Stimulated activated CD8-positive, alpha-beta memory T cell treated with anti-CD3 and anti-CD28 coated beads, Interleukin-15, amount 100 ng/mL, for 1 hour (primary cell): ENCODE measurements around the gene EXD3.
"Not testable (repeated sequence)": the region's sequence is repeated elsewhere in the genome, so short reads cannot be mapped to it uniquely, and the experiment has no call there.

Experiments
- DNase-seq: peaks from one replicate; pipeline ENCODE4 v3.0.0-alpha.2; 2020; ENCODE audit warnings: low read depth

The EXD3 gene

GRCh38 chr9:137411260-137411644, 11.7 kb downstream of the EXD3 start:
- DNase-seq = no peak

GRCh38 chr9:137410891-137411249, 12.1 kb downstream of the EXD3 start:
- no peak for DNase-seq

GRCh38 chr9:137410236-137410890, 12.6 kb downstream of the EXD3 start:
- DNase-seq = not testable (repeated sequence)

GRCh38 chr9:137409515-137409914, 13.4 kb downstream of the EXD3 start:
- no peak for DNase-seq

- DNase-seq = no peak
Observed at GRCh38 chr9:137408651-137409405, 14.1 kb downstream of the EXD3 start.

GRCh38 chr9:137407590-137408300, 15.2 kb downstream of the EXD3 start:
- DNase-seq = no peak

- DNase-seq = no peak
Observed at GRCh38 chr9:137406876-137407589, 15.9 kb downstream of the EXD3 start.

GRCh38 chr9:137406085-137406760, 16.7 kb downstream of the EXD3 start:
- DNase-seq = no peak

GRCh38 chr9:137405677-137406081, 17.3 kb downstream of the EXD3 start:
- DNase-seq = no peak

GRCh38 chr9:137404961-137405567, 17.9 kb downstream of the EXD3 start:
- DNase-seq = no peak

- DNase-seq = no peak
Observed at GRCh38 chr9:137403269-137403668, 19.7 kb downstream of the EXD3 start.

- no peak for DNase-seq
Observed at GRCh38 chr9:137402746-137403145, 20.2 kb downstream of the EXD3 start.

GRCh38 chr9:137398561-137399468, 24.1 kb downstream of the EXD3 start:
- no peak for DNase-seq

- DNase-seq = no peak
Observed at GRCh38 chr9:137397675-137398423, 25.1 kb downstream of the EXD3 start.

GRCh38 chr9:137396634-137397367, 26.2 kb downstream of the EXD3 start:
- no peak for DNase-seq

GRCh38 chr9:137396227-137396626, 26.7 kb downstream of the EXD3 start:
- DNase-seq = no peak

- DNase-seq = no peak
Observed at GRCh38 chr9:137395666-137396010, 27.3 kb downstream of the EXD3 start.

- no peak for DNase-seq
Observed at GRCh38 chr9:137394866-137395665, 27.9 kb downstream of the EXD3 start.
